NCI-H1105 treated with DMSO at 0.1 percent for 48 hours (cell line): ENCODE data around the gene GPC3.
A peak's percentile ranks its signal among the peaks of the same experiment; 100 is the strongest.

ENCODE experiments used
- DNase-seq: peaks from one replicate; lab custom pipeline; 2025; lab: John Stamatoyannopoulos, UW

GPC3 gene

GRCh38 chrX:133840415-133840814, 145.0 kb downstream of the GPC3 start:
- no peak for DNase-seq

GRCh38 chrX:133838761-133839676, 146.4 kb downstream of the GPC3 start:
- no peak for DNase-seq

- DNase-seq: no peak
Observed at GRCh38 chrX:133837091-133837490, 148.3 kb downstream of the GPC3 start.

GRCh38 chrX:133836561-133836960, 148.8 kb downstream of the GPC3 start:
- no peak for DNase-seq

- no peak for DNase-seq
Observed at GRCh38 chrX:133834771-133835170, 150.6 kb downstream of the GPC3 start.

- no peak for DNase-seq
Observed at GRCh38 chrX:133819546-133819945, 165.8 kb downstream of the GPC3 start.

GRCh38 chrX:133818019-133818418, 167.4 kb downstream of the GPC3 start:
- no peak for DNase-seq

- DNase-seq: no peak
Observed at GRCh38 chrX:133815496-133815895, 169.9 kb downstream of the GPC3 start.

- no peak for DNase-seq
Observed at GRCh38 chrX:133813971-133814370, 171.4 kb downstream of the GPC3 start.

GRCh38 chrX:133812402-133812801, 173.0 kb downstream of the GPC3 start:
- DNase-seq: no peak

- DNase-seq: no peak
Observed at GRCh38 chrX:133810925-133811324, 174.5 kb downstream of the GPC3 start.

GRCh38 chrX:133804072-133804471, 181.3 kb downstream of the GPC3 start:
- DNase-seq: no peak

- no peak for DNase-seq
Observed at GRCh38 chrX:133796282-133796681, 189.1 kb downstream of the GPC3 start.

GRCh38 chrX:133794126-133794525, 191.3 kb downstream of the GPC3 start:
- no peak for DNase-seq

- DNase-seq: no peak
Observed at GRCh38 chrX:133793626-133794025, 191.8 kb downstream of the GPC3 start.

GRCh38 chrX:133792198-133792953, 193.0 kb downstream of the GPC3 start:
- peak; percentile 78 for DNase-seq

- DNase-seq: peak; percentile 43
Observed at GRCh38 chrX:133789829-133790228, 195.6 kb downstream of the GPC3 start.

GRCh38 chrX:133786382-133786781, 199.0 kb downstream of the GPC3 start:
- peak; percentile 8 for DNase-seq

- DNase-seq: no peak
Observed at GRCh38 chrX:133783274-133783673, 202.1 kb downstream of the GPC3 start.

- DNase-seq: no peak
Observed at GRCh38 chrX:133781174-133781573, 204.2 kb downstream of the GPC3 start.

- no peak for DNase-seq
Observed at GRCh38 chrX:133776072-133776471, 209.3 kb downstream of the GPC3 start.

- DNase-seq: no peak
Observed at GRCh38 chrX:133774807-133775206, 210.6 kb downstream of the GPC3 start.

GRCh38 chrX:133771086-133771646, 214.2 kb downstream of the GPC3 start:
- DNase-seq: peak; percentile 60
